Lung (tissue), 12 donors: ENCODE data around the gene LENEP. TPM values are rescaled to one million over a fixed set of nuclear protein-coding genes. Genes with fewer than 3 reads are reported as not detected.
"Not testable (repeated sequence)": the region's sequence is repeated elsewhere in the genome, so short reads cannot be mapped to it uniquely, and the experiment has no call there.

Experiments
- ATAC-seq: fragments of 200-7000 bp; cut with Tn5 transposase; one replicate; pipeline ENCODE4 v1.9.1; 2020; ENCODE audit warnings: moderate number of reproducible peaks; ENCODE audit not compliant: insufficient read depth, low FRiP score
- DNase-seq, 3 donors: peaks; one replicate each; pipeline ENCODE4 v3.0.0-alpha.2; 2013 to 2017
- H3K27ac ChIP-seq, 2 donors: one replicate each; pipeline ENCODE4 v1.5.1; 2013; ENCODE audit warnings: mild to moderate bottlenecking in 2 of 2, moderate library complexity in 2 of 2, control low read depth in 1 of 2, inconsistent platforms in 1 of 2, low read depth in 1 of 2, low read length in 1 of 2
- H3K27me3 ChIP-seq, 3 donors: one replicate each; pipeline ENCODE4 v1.5.1; 2013; ENCODE audit warnings: low read length in 2 of 3; ENCODE audit not compliant: control insufficient read depth in 3 of 3, insufficient read depth in 3 of 3
- H3K36me3 ChIP-seq, 4 donors: one replicate each; pipeline ENCODE4 v1.5.1; 2013; ENCODE audit warnings: low read length in 4 of 4, mild to moderate bottlenecking in 1 of 4, moderate library complexity in 1 of 4; ENCODE audit not compliant: control insufficient read depth in 4 of 4, insufficient read depth in 4 of 4
- H3K4me1 ChIP-seq, 5 donors: one replicate each; pipeline ENCODE4 v1.5.1; 2013; ENCODE audit warnings: low read length in 5 of 5, mild to moderate bottlenecking in 2 of 5, moderate library complexity in 1 of 5; ENCODE audit not compliant: control insufficient read depth in 5 of 5, insufficient read depth in 5 of 5
- H3K4me3 ChIP-seq: one replicate; pipeline ENCODE4 v1.5.1; 2013; ENCODE audit warnings: mild to moderate bottlenecking, control low read depth, moderate library complexity
- H3K9ac ChIP-seq, 2 donors: one replicate each; pipeline ENCODE4 v1.5.1; 2013; ENCODE audit warnings: low read length in 2 of 2, control low read depth in 1 of 2; ENCODE audit not compliant: insufficient read depth in 1 of 2
- H3K9me3 ChIP-seq, 4 donors: one replicate each; pipeline ENCODE4 v1.5.1; 2013; ENCODE audit warnings: low read length in 3 of 4, mild to moderate bottlenecking in 1 of 4, moderate library complexity in 1 of 4; ENCODE audit not compliant: control insufficient read depth in 4 of 4, insufficient read depth in 3 of 4
- CTCF ChIP-seq: IDR thresholded peaks from 2 replicates; pipeline ENCODE4 v1.5.1; 2012; ENCODE audit warnings: mild to moderate bottlenecking; ENCODE audit errors: control extremely low read depth, extremely low read depth
- WGBS, 2 donors: extraction: QIAGEN DNeasy Blood & Tissue Kit; methylation state at CpG; one replicate each; pipeline ENCODE4 v1.1.7; 2013; 5-methylcytosine and 5-hydroxymethylcytosine counted together
- polyA plus RNA-seq, 2 donors: library from polyadenylated mRNA; stranded (reverse); fragments of 200-250 nt; gene quantifications; one replicate each; pipeline ENCODE4 v1.2.1, GENCODE V29; 2013
- total RNA-seq, 2 donors: library from RNA; depleted of rRNA in 1 of 2; stranded (reverse); fragments of >200 nt in 1 of 2; gene quantifications; one replicate each; pipeline ENCODE4 v1.2.1, GENCODE V29; 2014 to 2021
- donor health status: control.
- donor health status: control.
- donor health status: Bipolar disorder and iron deficiency.
- donor health status: healthy.
- donor health status: DM: yes; HTN: yes; CAD: no.

The LENEP gene
- total and polyA plus RNA-seq, 4 donors, result 0.31 to 0.89 TPM; not detected in 2

- peaks cover 0 to 19% (median 9%) of the 10 kb centered on the region in 4 donors for H3K36me3 ChIP-seq
- H3K9me3 ChIP-seq, result no peaks in the 10 kb centered on the region
- no peak for TF ChIP-seq CTCF
- H3K9ac ChIP-seq, result peak overlapping the region; percentile 69 to 88
- H3K4me3 ChIP-seq, result peak overlapping the region; percentile 82
- WGBS, 2 donors, result 17 to 20% methylated on average over 17 of the region's 17 CpGs
- peak overlapping the region; percentile 62 to 76 for H3K27ac ChIP-seq
- DNase-seq, result no peak
- ATAC-seq, result no peak
- peaks cover 0 to 14% (median 6%) of the 10 kb centered on the region in 5 donors for H3K4me1 ChIP-seq
- H3K27me3 ChIP-seq, result no peaks in the 10 kb centered on the region
These were observed 9.5 kb upstream of the LENEP start for GRCh38 chr1:154983776-154984466.

DNA sequence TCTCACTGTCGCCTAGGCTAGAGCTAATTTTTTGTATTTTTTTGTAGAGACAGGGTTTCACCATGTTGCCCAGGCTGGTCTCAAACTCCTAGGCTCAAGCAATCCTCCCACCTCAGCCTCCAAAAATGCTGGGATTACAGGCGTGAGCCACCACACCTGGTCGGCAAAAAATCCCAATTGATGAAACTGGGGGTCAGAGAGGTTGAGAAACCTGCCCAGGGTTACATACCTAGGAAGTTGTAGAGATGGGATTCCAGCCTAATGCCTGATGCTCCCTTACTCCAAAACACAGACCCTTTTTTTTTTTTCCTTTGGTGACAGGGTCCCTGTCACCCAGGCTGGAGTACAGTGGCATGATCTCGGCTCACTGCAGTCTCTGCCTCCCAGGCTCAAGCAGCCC, 6.7 kb upstream of the LENEP start:
- 95 to 96% methylated on average over 4 of the region's 4 CpGs for WGBS, 2 donors
- not testable (repeated sequence) for H3K9ac ChIP-seq, ATAC-seq, H3K9me3 ChIP-seq, H3K27ac ChIP-seq, DNase-seq, H3K4me3 ChIP-seq, H3K27me3 ChIP-seq
- Histone ChIP-seq H3K4me1 (peaks cover 0 to 14% (median 6%) of the 10 kb centered on the region in 5 donors), H3K36me3 (peaks cover 0 to 33% (median 6%) of the 10 kb centered on the region in 4 donors)

GRCh38 chr1:154987326-154987725, 6.1 kb upstream of the LENEP start:
- peaks cover 0 to 33% (median 6%) of the 10 kb centered on the region in 4 donors for H3K36me3 ChIP-seq
- no peak for ATAC-seq
- no peak overlapping the region for H3K27ac ChIP-seq
- no peak for DNase-seq
- H3K4me3 ChIP-seq, result no peak overlapping the region
- 67 to 70% methylated on average over 6 of the region's 6 CpGs for WGBS, 2 donors
- no peak overlapping the region for H3K9ac ChIP-seq
- peaks cover 0 to 12% (median 6%) of the 10 kb centered on the region in 5 donors for H3K4me1 ChIP-seq
- H3K27me3 ChIP-seq, result no peaks in the 10 kb centered on the region
- H3K9me3 ChIP-seq, result no peaks in the 10 kb centered on the region
- no peak for TF ChIP-seq CTCF

GRCh38 chr1:154988058-154988954, 5.1 kb upstream of the LENEP start:
- Histone ChIP-seq H3K27me3 (no peaks in the 10 kb centered on the region), H3K4me1 (peaks cover 0 to 8% (median 6%) of the 10 kb centered on the region in 5 donors), H3K4me3 (no peak overlapping the region), H3K9me3 (no peaks in the 10 kb centered on the region), H3K36me3 (peaks cover 0 to 33% (median 6%) of the 10 kb centered on the region in 4 donors), H3K9ac (no peak overlapping the region), H3K27ac (no peak overlapping the region)
- no peak for TF ChIP-seq CTCF
- ATAC-seq (no peak), DNase-seq (no peak)
- 89 to 95% methylated on average over 17 of the region's 17 CpGs for WGBS, 2 donors
